CD4-positive, alpha-beta T cell treated with Interleukin-10 for 1 hour (primary cell): ENCODE measurements around the gene AP2A1.

ENCODE experiments used
- DNase-seq: peaks from one replicate; pipeline ENCODE4 v3.0.0-alpha.2; 2020

The AP2A1 gene

DNA sequence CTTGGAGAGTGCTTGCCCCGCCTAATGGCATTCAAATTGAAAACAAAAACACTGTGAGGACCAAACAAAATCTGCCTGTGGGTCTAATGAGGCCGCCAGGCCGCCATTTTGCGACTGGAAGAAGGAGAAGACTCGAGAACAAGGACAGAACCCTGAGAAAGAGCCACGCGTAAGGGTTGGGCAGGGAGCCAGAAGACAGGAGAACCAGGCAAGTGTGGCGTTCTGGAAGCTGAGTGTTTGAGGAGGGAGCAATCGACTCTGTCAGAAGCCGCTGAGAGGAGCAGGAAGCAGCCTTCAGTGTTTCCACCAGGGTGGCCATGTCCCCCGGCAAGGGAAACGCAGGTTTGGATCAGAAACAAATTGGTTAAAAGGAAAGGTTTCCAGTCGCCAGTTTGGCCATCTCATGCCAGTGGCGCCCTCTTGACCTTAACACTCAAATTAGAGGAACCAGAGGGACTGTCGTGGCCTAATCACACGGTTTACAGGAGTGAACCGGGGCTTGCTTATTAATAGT lies 74.0 kb downstream of the AP2A1 start:
- no peak for DNase-seq

DNA sequence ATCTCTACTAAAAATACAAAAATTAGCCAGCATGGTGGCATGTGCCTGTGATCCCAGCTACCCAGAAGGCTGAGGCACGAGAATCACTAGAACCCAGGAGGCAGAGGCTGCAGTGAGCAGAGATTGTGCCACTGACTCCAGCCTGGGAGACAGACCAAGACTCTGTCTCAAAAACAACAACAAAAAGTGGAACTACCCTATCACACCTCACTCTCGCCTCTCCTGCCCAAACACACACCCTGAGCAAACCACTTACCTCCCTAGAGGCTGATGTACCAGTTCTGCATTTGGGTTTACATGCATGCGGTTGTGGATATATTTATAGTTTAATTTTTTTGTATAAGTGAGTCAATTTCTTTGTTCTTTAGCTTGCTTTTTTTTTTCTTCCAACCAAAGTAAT lies 76.5 kb downstream of the AP2A1 start:
- no peak for DNase-seq

DNA sequence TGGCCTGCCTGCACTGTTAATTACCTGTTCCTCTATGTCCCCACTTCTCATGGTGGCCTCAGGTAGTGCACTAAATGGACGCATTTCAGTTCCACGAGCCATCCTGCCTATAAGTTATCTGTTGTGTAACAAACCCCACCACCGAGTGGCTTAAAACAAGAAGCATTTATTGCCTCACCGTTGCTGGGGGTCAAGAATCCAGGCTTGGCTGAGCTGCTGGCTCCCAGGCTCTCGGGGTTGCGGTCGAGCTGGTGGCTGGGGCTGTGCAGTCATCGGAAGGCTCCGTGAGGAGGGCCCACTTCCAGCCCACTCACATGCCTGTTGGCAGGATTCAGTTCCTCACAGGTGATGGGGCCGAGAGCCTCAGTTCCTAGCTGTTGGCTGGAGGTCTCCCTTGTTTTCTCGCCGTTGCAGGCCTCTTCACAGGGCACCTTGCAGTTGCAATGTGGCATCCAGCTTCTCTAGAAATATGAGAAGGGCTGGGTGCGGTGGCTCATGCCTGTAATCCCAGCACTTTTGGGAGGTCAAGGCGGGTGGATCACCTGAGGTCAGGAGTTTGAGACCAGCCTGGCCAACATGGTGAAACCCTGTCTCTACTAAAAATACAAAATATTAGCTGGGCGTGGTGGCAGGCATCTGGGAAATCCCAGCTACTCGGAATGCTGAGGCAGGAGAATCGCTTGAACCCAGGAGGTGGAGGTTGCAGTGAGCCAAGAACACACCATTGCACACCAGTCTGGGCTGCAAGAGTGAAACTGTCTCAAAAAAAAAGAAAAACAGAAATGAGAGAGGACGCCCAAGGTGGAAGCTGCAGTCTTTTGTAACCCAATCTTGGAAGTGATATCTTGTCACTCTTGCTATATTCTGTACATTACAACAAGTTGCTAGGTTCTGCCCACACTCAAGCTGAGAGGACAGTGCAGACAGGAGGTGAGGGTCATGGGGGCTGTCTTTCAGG lies 77.6 kb downstream of the AP2A1 start:
- DNase-seq, result no peak

GRCh38 chr19:49845414-49845813 lies 78.6 kb downstream of the AP2A1 start:
- DNase-seq, result no peak

DNA sequence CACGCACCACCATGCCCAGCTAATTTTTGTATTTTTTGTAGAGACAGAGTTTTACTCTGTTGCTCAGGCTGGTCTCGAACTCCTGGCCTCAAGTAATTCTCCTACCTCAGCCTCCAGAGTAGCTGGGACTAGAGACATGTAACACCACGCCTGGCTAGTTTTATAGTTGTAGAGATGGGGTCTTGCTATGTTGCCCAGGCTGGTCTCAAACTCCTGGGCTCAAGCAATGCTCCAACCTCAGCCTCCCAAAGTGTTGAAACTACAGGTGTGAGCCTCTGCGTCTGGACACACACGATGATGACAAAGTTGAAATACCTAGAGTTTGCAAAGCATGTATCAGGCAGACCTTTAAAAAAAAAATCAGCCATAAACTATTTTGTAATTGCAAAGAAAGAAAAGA lies 79.6 kb downstream of the AP2A1 start:
- no peak for DNase-seq

- DNase-seq, result peak; percentile 56
Measured at GRCh38 chr19:49847731-49848696, 81.2 kb downstream of the AP2A1 start.

- DNase-seq, result no peak
Measured at GRCh38 chr19:49848938-49849337, 82.1 kb downstream of the AP2A1 start.

GRCh38 chr19:49849433-49850220 lies 82.8 kb downstream of the AP2A1 start:
- DNase-seq, result no peak

- DNase-seq, result no peak
Measured at GRCh38 chr19:49850221-49850486, 83.4 kb downstream of the AP2A1 start.

GRCh38 chr19:49850487-49851342 lies 83.9 kb downstream of the AP2A1 start, which contains the start of gene PTOV1:
TSS of gene PTOV1 (plus strand) at chr19:49851159.
- DNase-seq, result peak; percentile 91

GRCh38 chr19:49851456-49852259 lies 84.9 kb downstream of the AP2A1 start:
- peak; percentile 45 for DNase-seq

DNA sequence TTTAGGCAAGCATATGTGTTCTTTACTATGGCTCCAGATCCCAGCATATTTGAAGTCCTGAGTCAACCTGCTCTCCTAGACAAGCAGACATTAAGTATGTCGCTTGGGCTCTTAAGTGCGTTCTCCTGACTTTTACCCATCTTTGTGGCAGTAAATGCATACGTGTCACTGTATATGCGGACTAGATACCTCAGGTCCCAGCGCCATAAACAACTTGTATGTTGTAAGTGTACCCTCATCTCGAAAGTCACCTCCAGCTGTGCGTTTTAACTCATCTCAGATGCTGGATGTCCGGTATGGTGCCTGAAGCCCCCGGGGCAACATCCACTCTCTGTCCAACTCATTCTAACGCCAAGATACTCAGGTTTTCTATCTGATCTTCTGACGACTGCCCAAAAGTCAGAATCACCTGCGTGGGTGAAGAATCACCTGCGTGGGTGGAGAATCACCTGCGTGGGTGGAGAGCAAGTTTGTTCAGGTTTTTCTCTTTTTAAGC lies 85.9 kb downstream of the AP2A1 start:
- no peak for DNase-seq

DNA sequence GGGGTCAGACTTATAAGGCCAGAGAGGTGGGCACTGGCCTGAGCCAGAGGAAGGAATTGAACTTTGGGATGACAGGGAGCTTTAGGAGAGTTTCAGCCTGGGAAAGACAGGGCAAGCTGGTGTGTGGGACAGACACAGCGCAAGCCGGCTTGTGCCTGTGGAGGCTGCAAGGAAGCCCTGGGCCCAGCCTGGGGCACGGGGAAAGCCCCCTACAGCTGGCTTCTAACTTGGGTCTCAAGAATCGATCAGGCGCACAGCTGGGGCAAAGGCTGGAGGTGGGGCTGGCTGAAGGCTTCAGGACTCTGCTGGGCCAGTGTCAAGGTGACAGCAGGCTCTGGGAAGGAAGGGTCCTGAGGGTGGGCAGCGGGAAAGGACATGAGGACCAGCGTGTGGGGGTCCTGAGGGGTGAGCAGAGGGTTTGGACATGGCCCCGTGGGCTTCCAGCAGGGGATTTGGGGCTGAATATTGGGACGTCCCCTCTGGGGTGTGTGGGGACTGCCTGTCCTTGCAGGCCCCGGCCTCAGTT lies 87.1 kb downstream of the AP2A1 start:
- no peak for DNase-seq

GRCh38 chr19:49854378-49855263 lies 87.8 kb downstream of the AP2A1 start:
- DNase-seq, result no peak

GRCh38 chr19:49855277-49855675 lies 88.5 kb downstream of the AP2A1 start:
- DNase-seq, result no peak

GRCh38 chr19:49855676-49856573 lies 89.1 kb downstream of the AP2A1 start:
- DNase-seq, result no peak

GRCh38 chr19:49856574-49857021 lies 89.8 kb downstream of the AP2A1 start:
- DNase-seq, result no peak
